SKM-1 treated with dmso at 0.1 percent for 144 hours (cell line): ENCODE data around the gene NT5DC1.
A peak's percentile ranks its signal among the peaks of the same experiment; 100 is the strongest.

Experiments
- DNase-seq: peaks from one replicate; lab custom pipeline; 2025; ENCODE audit not compliant: unreplicated experiment; lab: John Stamatoyannopoulos, UW

Gene NT5DC1

GRCh38 chr6:116238083-116238482 is 137.4 kb downstream of the NT5DC1 start:
- no peak for DNase-seq

GRCh38 chr6:116239256-116239655 is 138.6 kb downstream of the NT5DC1 start:
- DNase-seq: no peak

GRCh38 chr6:116239856-116240255 is 139.2 kb downstream of the NT5DC1 start:
- no peak for DNase-seq

- DNase-seq: no peak
Observed at GRCh38 chr6:116244284-116244683, 143.6 kb downstream of the NT5DC1 start.

GRCh38 chr6:116246089-116246488 is 145.4 kb downstream of the NT5DC1 start:
- DNase-seq: no peak

GRCh38 chr6:116247285-116247684 is 146.6 kb downstream of the NT5DC1 start:
- peak; percentile 30 for DNase-seq

- no peak for DNase-seq
Observed at GRCh38 chr6:116248577-116248976, 147.9 kb downstream of the NT5DC1 start.

- no peak for DNase-seq
Observed at GRCh38 chr6:116251568-116252384, 151.1 kb downstream of the NT5DC1 start.

GRCh38 chr6:116253188-116253504 is 152.5 kb downstream of the NT5DC1 start:
- no peak for DNase-seq

- DNase-seq: peak; percentile 93
Observed at GRCh38 chr6:116253505-116254296, 153.0 kb downstream of the NT5DC1 start, which contains the start of gene TSPYL4. Gene TSPYL4, minus strand, starts transcription at chr6:116254075. Its CDS starts 67 bp downstream, at chr6:116254008.

- no peak for DNase-seq
Observed at GRCh38 chr6:116254297-116255056, 153.8 kb downstream of the NT5DC1 start.

GRCh38 chr6:116255246-116255800 is 154.7 kb downstream of the NT5DC1 start:
- no peak for DNase-seq

- no peak for DNase-seq
Observed at GRCh38 chr6:116256694-116257093, 156.0 kb downstream of the NT5DC1 start.

- DNase-seq: no peak
Observed at GRCh38 chr6:116258520-116258919, 157.9 kb downstream of the NT5DC1 start.

- DNase-seq: no peak
Observed at GRCh38 chr6:116263353-116263752, 162.7 kb downstream of the NT5DC1 start.

GRCh38 chr6:116265041-116265829 is 164.6 kb downstream of the NT5DC1 start:
- no peak for DNase-seq

- no peak for DNase-seq
Observed at GRCh38 chr6:116266803-116267202, 166.2 kb downstream of the NT5DC1 start.

- DNase-seq: no peak
Observed at GRCh38 chr6:116267836-116268588, 167.4 kb downstream of the NT5DC1 start.

GRCh38 chr6:116268589-116269293 is 168.1 kb downstream of the NT5DC1 start:
- DNase-seq: peak; percentile 83
